ENCODE data around the gene PCDH15. TPM values are rescaled to one million over a fixed set of nuclear protein-coding genes. Genes with fewer than 3 reads are reported as not detected.

Gene PCDH15
- total RNA-seq, 3 donors from 2014 or later, result 0.38 TPM; not detected in 2

GRCh38 chr10:54259104-54259503, 541.9 kb downstream of the PCDH15 start:
- TF ChIP-seq CTCF (IDR thresholded peaks at IDR 0.05), result no peak
- Histone ChIP-seq H3K4me3 (no peak overlapping the region), H3K36me3 (ENCODE audit: low read depth) (no peaks in the 10 kb centered on the region), H3K9me3 (no peaks in the 10 kb centered on the region), H3K4me1 (ENCODE audit: low read depth) (no peaks in the 10 kb centered on the region)
- ATAC-seq (no peak), DNase-seq (no peak)
- intact Hi-C loops (cut with DNase I, micrococcal nuclease), result no loop called here

- ATAC-seq (no peak), DNase-seq (no peak)
- Histone ChIP-seq H3K9me3 (peaks cover 9% of the 10 kb centered on the region), H3K4me1 (ENCODE audit: low read depth) (no peaks in the 10 kb centered on the region), H3K36me3 (ENCODE audit: low read depth) (no peaks in the 10 kb centered on the region), H3K4me3 (no peak overlapping the region)
- intact Hi-C loops (cut with DNase I, micrococcal nuclease), result no loop called here
- TF ChIP-seq CTCF (IDR thresholded peaks at IDR 0.05), result no peak
Observed at GRCh38 chr10:54234832-54235231, 566.2 kb downstream of the PCDH15 start.

GRCh38 chr10:54203401-54203800, 597.6 kb downstream of the PCDH15 start:
- no peak for DNase-seq
- Histone ChIP-seq H3K9me3 (no peaks in the 10 kb centered on the region), H3K36me3 (ENCODE audit: low read depth) (no peaks in the 10 kb centered on the region), H3K4me1 (ENCODE audit: low read depth) (no peaks in the 10 kb centered on the region), H3K4me3 (no peak overlapping the region)
- no peak for ATAC-seq
- no peak for TF ChIP-seq CTCF (IDR thresholded peaks at IDR 0.05)
- intact Hi-C loops (cut with DNase I, micrococcal nuclease), result no loop called here

GRCh38 chr10:54198051-54198450, 603.0 kb downstream of the PCDH15 start:
- ATAC-seq (no peak), DNase-seq (no peak)
- intact Hi-C loops (cut with DNase I, micrococcal nuclease), result no loop called here
- Histone ChIP-seq H3K36me3 (ENCODE audit: low read depth) (no peaks in the 10 kb centered on the region), H3K9me3 (no peaks in the 10 kb centered on the region), H3K4me3 (no peak overlapping the region), H3K4me1 (ENCODE audit: low read depth) (no peaks in the 10 kb centered on the region)
- no peak for TF ChIP-seq CTCF (IDR thresholded peaks at IDR 0.05)

- ATAC-seq (no peak), DNase-seq (no peak)
- intact Hi-C loops (cut with DNase I, micrococcal nuclease), result no loop called here
- no peak for TF ChIP-seq CTCF (IDR thresholded peaks at IDR 0.05)
- Histone ChIP-seq H3K9me3 (no peaks in the 10 kb centered on the region), H3K4me1 (ENCODE audit: low read depth) (no peaks in the 10 kb centered on the region), H3K36me3 (ENCODE audit: low read depth) (no peaks in the 10 kb centered on the region), H3K4me3 (no peak overlapping the region)
Observed at GRCh38 chr10:54194806-54195205, 606.2 kb downstream of the PCDH15 start.

GRCh38 chr10:54159924-54160323, 641.1 kb downstream of the PCDH15 start:
- Histone ChIP-seq H3K36me3 (ENCODE audit: low read depth) (no peaks in the 10 kb centered on the region), H3K9me3 (no peaks in the 10 kb centered on the region), H3K4me1 (ENCODE audit: low read depth) (no peaks in the 10 kb centered on the region), H3K4me3 (no peak overlapping the region)
- DNase-seq (no peak), ATAC-seq (no peak)
- intact Hi-C loops (cut with DNase I, micrococcal nuclease), result no loop called here
- no peak for TF ChIP-seq CTCF (IDR thresholded peaks at IDR 0.05)

Data from mucosa of descending colon (tissue), 3 donors.